ENCODE results near the gene SPG7. TPM values are rescaled to one million over a fixed set of nuclear protein-coding genes. Genes with fewer than 3 reads are reported as not detected.
A peak's percentile ranks its signal among the peaks of the same experiment; 100 is the strongest.

The SPG7 gene
- total and polyA plus RNA-seq, 9 of the 15 experiments (the other 6 are each of a cell fraction or from before 2014, with no cell fraction given) = 5.8 to 89.1 (median 49.4) TPM

DNA sequence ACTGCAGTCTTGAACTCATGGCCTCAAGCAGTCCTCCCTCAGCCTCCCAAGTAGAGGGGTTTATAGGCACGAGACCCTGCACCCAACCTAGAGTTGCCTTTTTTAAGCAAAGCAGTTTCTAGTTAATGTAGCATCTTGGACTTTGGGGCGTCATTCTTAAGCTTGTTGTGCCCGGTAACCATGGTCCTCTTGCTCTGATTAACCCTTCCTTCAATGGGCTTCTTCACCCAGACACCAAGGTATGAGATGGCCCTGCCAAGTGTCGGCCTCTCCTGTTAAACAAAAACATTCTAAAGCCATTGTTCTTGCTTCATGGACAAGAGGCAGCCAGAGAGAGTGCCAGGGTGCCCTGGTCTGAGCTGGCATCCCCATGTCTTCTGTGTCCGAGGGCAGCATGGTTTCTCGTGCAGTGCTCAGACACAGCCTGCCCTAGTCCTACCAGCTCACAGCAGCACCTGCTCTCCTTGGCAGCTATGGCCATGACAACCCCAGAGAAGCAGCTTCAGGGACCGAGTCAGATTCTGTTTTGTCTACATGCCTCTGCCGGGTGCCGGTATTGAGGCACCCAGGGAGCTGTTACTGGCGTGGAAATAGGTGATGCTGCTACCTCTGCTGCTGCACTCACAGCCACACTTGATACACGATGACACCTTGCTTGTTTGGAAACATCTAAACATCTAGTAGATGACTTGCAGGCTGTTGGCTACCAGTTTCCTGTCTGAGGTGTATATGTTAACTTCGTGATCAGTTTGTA is 55.6 kb downstream of the SPG7 start:
- intact Hi-C loops (cut with micrococcal nuclease) = loop anchor here (10.0 kb wide), 1 partner anchor 759 kb away; the partner anchor contains the start of gene CDT1
- 58% methylated on average over 12 of the region's 12 CpGs for WGBS (ENCODE audit: insufficient coverage, low coverage, missing lambda C conversion rate)
- peak; percentile 29 for TF ChIP-seq RBM39 (optimal IDR thresholded peaks at IDR 0.05; ENCODE audit: low read depth, low read length)
- TF ChIP-seq ZC3H4 (CRISPR knock-in tag; IDR thresholded peaks at IDR 0.05; ENCODE audit: borderline replicate concordance) = peak; percentile 86
- TF ChIP-seq SRSF1 (IDR thresholded peaks at IDR 0.05; ENCODE audit: low read depth, low read length) = no peak
- no peak for TF ChIP-seq DIDO1 (tag; IDR thresholded peaks at IDR 0.05; ENCODE audit: low read depth)
- TF ChIP-seq POLR2G (IDR thresholded peaks at IDR 0.05; ENCODE audit: low read depth, low read length) = peak; percentile 34; the same call in 1 of the 2 replicates
- no peak for TF ChIP-seq TGIF2 (CRISPR knock-in tag; IDR thresholded peaks at IDR 0.05)
- no peak for TF ChIP-seq BRCA1 (IDR thresholded peaks at IDR 0.05)
- TF ChIP-seq BRCA1 (CRISPR knock-in tag; IDR thresholded peaks at IDR 0.05) = peak; percentile 66; the same call in 1 of the 2 replicates
- no peak for TF ChIP-seq HNRNPLL (IDR thresholded peaks at IDR 0.05; ENCODE audit: low read depth, low read length, poor library complexity, severe bottlenecking)
- TF ChIP-seq SUPT5H (IDR thresholded peaks at IDR 0.05) = peak; percentile 14
- TF ChIP-seq NUFIP1 (IDR thresholded peaks at IDR 0.05; ENCODE audit: partially characterized antibody) = no peak
- TF ChIP-seq, protein P1, sequence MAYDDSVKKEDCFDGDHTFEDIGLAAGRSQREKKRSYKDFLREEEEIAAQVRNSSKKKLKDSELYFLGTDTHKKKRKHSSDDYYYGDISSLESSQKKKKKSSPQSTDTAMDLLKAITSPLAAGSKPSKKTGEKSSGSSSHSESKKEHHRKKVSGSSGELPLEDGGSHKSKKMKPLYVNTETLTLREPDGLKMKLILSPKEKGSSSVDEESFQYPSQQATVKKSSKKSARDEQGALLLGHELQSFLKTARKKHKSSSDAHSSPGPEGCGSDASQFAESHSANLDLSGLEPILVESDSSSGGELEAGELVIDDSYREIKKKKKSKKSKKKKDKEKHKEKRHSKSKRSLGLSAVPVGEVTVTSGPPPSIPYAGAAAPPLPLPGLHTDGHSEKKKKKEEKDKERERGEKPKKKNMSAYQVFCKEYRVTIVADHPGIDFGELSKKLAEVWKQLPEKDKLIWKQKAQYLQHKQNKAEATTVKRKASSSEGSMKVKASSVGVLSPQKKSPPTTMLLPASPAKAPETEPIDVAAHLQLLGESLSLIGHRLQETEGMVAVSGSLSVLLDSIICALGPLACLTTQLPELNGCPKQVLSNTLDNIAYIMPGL (CRISPR knock-in tag; IDR thresholded peaks at IDR 0.05) = no peak; the same call in 1 of the 2 replicates
- no peak for TF ChIP-seq MTA1 (IDR thresholded peaks at IDR 0.05; ENCODE audit: borderline replicate concordance)
- TF ChIP-seq L3MBTL2 (IDR thresholded peaks at IDR 0.05) = no peak
- TF ChIP-seq ZNF57 (CRISPR knock-in tag; IDR thresholded peaks at IDR 0.05) = no peak
- no peak for TF ChIP-seq CHD2 (IDR thresholded peaks at IDR 0.05; ENCODE audit: low read depth, low read length)
- TF ChIP-seq, protein P2, sequence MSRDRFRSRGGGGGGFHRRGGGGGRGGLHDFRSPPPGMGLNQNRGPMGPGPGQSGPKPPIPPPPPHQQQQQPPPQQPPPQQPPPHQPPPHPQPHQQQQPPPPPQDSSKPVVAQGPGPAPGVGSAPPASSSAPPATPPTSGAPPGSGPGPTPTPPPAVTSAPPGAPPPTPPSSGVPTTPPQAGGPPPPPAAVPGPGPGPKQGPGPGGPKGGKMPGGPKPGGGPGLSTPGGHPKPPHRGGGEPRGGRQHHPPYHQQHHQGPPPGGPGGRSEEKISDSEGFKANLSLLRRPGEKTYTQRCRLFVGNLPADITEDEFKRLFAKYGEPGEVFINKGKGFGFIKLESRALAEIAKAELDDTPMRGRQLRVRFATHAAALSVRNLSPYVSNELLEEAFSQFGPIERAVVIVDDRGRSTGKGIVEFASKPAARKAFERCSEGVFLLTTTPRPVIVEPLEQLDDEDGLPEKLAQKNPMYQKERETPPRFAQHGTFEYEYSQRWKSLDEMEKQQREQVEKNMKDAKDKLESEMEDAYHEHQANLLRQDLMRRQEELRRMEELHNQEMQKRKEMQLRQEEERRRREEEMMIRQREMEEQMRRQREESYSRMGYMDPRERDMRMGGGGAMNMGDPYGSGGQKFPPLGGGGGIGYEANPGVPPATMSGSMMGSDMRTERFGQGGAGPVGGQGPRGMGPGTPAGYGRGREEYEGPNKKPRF (IDR thresholded peaks at IDR 0.05; ENCODE audit: low read depth, low read length) = no peak
- TF ChIP-seq, protein P3, sequence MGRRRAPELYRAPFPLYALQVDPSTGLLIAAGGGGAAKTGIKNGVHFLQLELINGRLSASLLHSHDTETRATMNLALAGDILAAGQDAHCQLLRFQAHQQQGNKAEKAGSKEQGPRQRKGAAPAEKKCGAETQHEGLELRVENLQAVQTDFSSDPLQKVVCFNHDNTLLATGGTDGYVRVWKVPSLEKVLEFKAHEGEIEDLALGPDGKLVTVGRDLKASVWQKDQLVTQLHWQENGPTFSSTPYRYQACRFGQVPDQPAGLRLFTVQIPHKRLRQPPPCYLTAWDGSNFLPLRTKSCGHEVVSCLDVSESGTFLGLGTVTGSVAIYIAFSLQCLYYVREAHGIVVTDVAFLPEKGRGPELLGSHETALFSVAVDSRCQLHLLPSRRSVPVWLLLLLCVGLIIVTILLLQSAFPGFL (CRISPR knock-in tag; IDR thresholded peaks at IDR 0.05) = no peak

More for the DNA sequence above, 55.6 kb downstream of the SPG7 start:
- H3K27ac ChIP-seq (ENCODE audit: extremely low read depth, low read depth, low read length) = peak overlapping the region; percentile 42; the same call in 1 of the 3 replicates
- H3K9ac ChIP-seq (ENCODE audit: insufficient read depth in 1 of 2, low read depth in 2 of 2, low read length in 2 of 2) = peak overlapping the region in 1 of 2 experiments; percentile 90; a peak in 3 of 4 replicates
- no TSS peak for BruUV-seq (replicated peaks)
- H3K4me1 ChIP-seq (replicated peaks in 1 of 2; ENCODE audit: control insufficient read depth in 2 of 2, insufficient read depth in 2 of 2, low read length in 2 of 2) = peaks cover 39 to 62% of the 10 kb centered on the region in 2 experiments
- in situ Hi-C loops (cut with MboI) = no loop called here
- H3K36me3 ChIP-seq (ENCODE audit: control insufficient read depth, insufficient read depth, low read length) = peaks cover 40% of the 10 kb centered on the region
- H3K9me3 ChIP-seq (replicated peaks; ENCODE audit: control insufficient read depth, insufficient read depth, low read depth, low read length) = 0 out of 2 replicates have a peak, but pooled peaks cover 2% of the 10 kb centered on the region
- no peak for DNase-seq (ENCODE audit: extremely low read depth in 1 of 4, low spot score in 3 of 4)
- H3K4me2 ChIP-seq (ENCODE audit: insufficient read depth, low read length) = peak overlapping the region; percentile 99
- peaks cover 6% of the 10 kb centered on the region for H3K9me1 ChIP-seq (ENCODE audit: control insufficient read depth, insufficient read depth, low read length)
- H3K4me3 ChIP-seq = peak overlapping the region; percentile 84; the same call in 1 of the 2 replicates
- ChIA-PET POLR2A (interaction anchor here (0.6 to 2.7 kb wide), 13 partner anchors 8 to 804 kb away, joined by 3 to 15 read pairs (median 4); partner anchors contain the start of genes CDK10 and CPNE7), CTCF (ENCODE audit: low intra/inter-chr PET ratio) (no interaction called here)
- no peak for FAIRE-seq
- H3K79me2 ChIP-seq (ENCODE audit: control insufficient read depth, insufficient read depth, low read length) = peaks cover 51% of the 10 kb centered on the region
- no peak; the same call in 2 of the 3 replicates for ATAC-seq
- no peak overlapping the region for H2AFZ ChIP-seq (ENCODE audit: low read depth, low read length)
- peaks cover 60% of the 10 kb centered on the region for H4K20me1 ChIP-seq (replicated peaks; ENCODE audit: control insufficient read depth, insufficient read depth, low read length)
- H3K27me3 ChIP-seq (ENCODE audit: control insufficient read depth in 2 of 2, insufficient read depth in 2 of 2, low read length in 2 of 2) = no peaks in the 10 kb centered on the region; a peak in 1 of 5 replicates
